Suprapubic skin (tissue), 4 donors: ENCODE data around the gene PPP2R1B. TPM values are rescaled to one million over a fixed set of nuclear protein-coding genes. Genes with fewer than 3 reads are reported as not detected.

Experiments
- DNase-seq, 2 donors: peaks; one replicate each; pipeline ENCODE4 v3.0.0-alpha.2; 2019; ENCODE audit warnings: low spot score in 2 of 2
- H3K27ac ChIP-seq: fragments of 200-600 bp; sonication (generic); one replicate; pipeline ENCODE4 v1.5.1; 2019
- H3K27me3 ChIP-seq: fragments of 200-600 bp; sonication (generic); one replicate; pipeline ENCODE4 v1.5.1; 2019
- H3K36me3 ChIP-seq: fragments of 200-600 bp; sonication (generic); one replicate; pipeline ENCODE4 v1.5.1; 2019
- H3K4me1 ChIP-seq: fragments of 200-600 bp; sonication (generic); one replicate; pipeline ENCODE4 v1.5.1; 2019
- H3K4me3 ChIP-seq: fragments of 200-600 bp; sonication (generic); one replicate; pipeline ENCODE4 v1.5.1; 2019; ENCODE audit warnings: mild to moderate bottlenecking
- H3K9me3 ChIP-seq: fragments of 200-600 bp; sonication (generic); one replicate; pipeline ENCODE4 v1.5.1; 2019
- CTCF ChIP-seq, 2 donors: fragments of 200-600 bp in 1 of 2; fragments of 450-650 bp in 1 of 2; sonication (generic) in 1 of 2; IDR thresholded peaks; one replicate each; pipeline ENCODE4 v1.5.1; 2016 to 2019; ENCODE audit warnings: antibody characterized with exemption in 2 of 2, mild to moderate bottlenecking in 1 of 2, moderate library complexity in 1 of 2
- EP300 ChIP-seq: sonication (generic); formaldehyde crosslinking; IDR thresholded peaks from one replicate; pipeline ENCODE4 v1.6.1; 2017; ENCODE audit warnings: antibody characterized with exemption
- POLR2A ChIP-seq, 2 donors: fragments of 450-650 bp; IDR thresholded peaks; one replicate each; pipeline ENCODE4 v1.6.1; 2017; ENCODE audit warnings: antibody characterized with exemption in 2 of 2, mild to moderate bottlenecking in 2 of 2, moderate library complexity in 2 of 2
- POLR2AphosphoS5 ChIP-seq, 3 donors: sonication (generic); formaldehyde crosslinking; IDR thresholded peaks; one replicate each; pipeline ENCODE4 v1.6.1; 2017; ENCODE audit warnings: antibody characterized with exemption in 3 of 3
- WGBS: methylation state at CpG from one replicate; pipeline ENCODE4 v1.1.5; 2018; 5-methylcytosine and 5-hydroxymethylcytosine counted together
- total RNA-seq, 4 donors: library from RNA; depleted of rRNA; stranded (reverse); fragments of >200 nt; gene quantifications; one replicate each; pipeline ENCODE4 v1.1.0, GENCODE V29; 2016

Gene PPP2R1B
- total RNA-seq, 4 donors from 2014 or later: 27.9 to 39.8 (median 31.8) TPM

- Histone ChIP-seq H3K27me3 (no peaks in the 10 kb centered on the region), H3K4me3 (no peak overlapping the region), H3K36me3 (peaks cover 15% of the 10 kb centered on the region), H3K27ac (no peak overlapping the region), H3K9me3 (no peaks in the 10 kb centered on the region), H3K4me1 (peaks cover 11% of the 10 kb centered on the region)
- TF ChIP-seq CTCF (IDR thresholded peaks at IDR 0.05) (no peak), POLR2AphosphoS5 (IDR thresholded peaks at IDR 0.05) (no peak), EP300 (no peak), POLR2A (IDR thresholded peaks at IDR 0.05) (no peak)
- WGBS: 68% methylated on average over 3 of the region's 3 CpGs
- no peak for DNase-seq
Observed at GRCh38 chr11:111691741-111692140, 74.4 kb downstream of the PPP2R1B start.

GRCh38 chr11:111691176-111691575 is 75.0 kb downstream of the PPP2R1B start:
- Histone ChIP-seq H3K4me1 (peaks cover 9% of the 10 kb centered on the region), H3K27ac (no peak overlapping the region), H3K27me3 (no peaks in the 10 kb centered on the region), H3K36me3 (peaks cover 15% of the 10 kb centered on the region), H3K4me3 (no peak overlapping the region), H3K9me3 (no peaks in the 10 kb centered on the region)
- TF ChIP-seq POLR2A (IDR thresholded peaks at IDR 0.05): no peak
- WGBS: 87% methylated on average over 2 of the region's 2 CpGs
- DNase-seq: no peak

GRCh38 chr11:111688013-111688412 is 78.2 kb downstream of the PPP2R1B start:
- Histone ChIP-seq H3K4me1 (no peaks in the 10 kb centered on the region), H3K36me3 (peaks cover 15% of the 10 kb centered on the region), H3K9me3 (no peaks in the 10 kb centered on the region), H3K27me3 (no peaks in the 10 kb centered on the region), H3K4me3 (no peak overlapping the region), H3K27ac (no peak overlapping the region)
- TF ChIP-seq EP300 (no peak), POLR2AphosphoS5 (IDR thresholded peaks at IDR 0.05) (no peak), CTCF (IDR thresholded peaks at IDR 0.05) (no peak), POLR2A (IDR thresholded peaks at IDR 0.05) (no peak)
- DNase-seq: no peak
- 90% methylated on average over 7 of the region's 7 CpGs for WGBS

- no peak for TF ChIP-seq POLR2AphosphoS5 (IDR thresholded peaks at IDR 0.05)
- TF ChIP-seq EP300: no peak
- no peak for TF ChIP-seq POLR2A (IDR thresholded peaks at IDR 0.05)
- TF ChIP-seq CTCF (IDR thresholded peaks at IDR 0.05): no peak
- H3K9me3 ChIP-seq: no peaks in the 10 kb centered on the region
Observed at GRCh38 chr11:111684251-111684650, 81.9 kb downstream of the PPP2R1B start.

GRCh38 chr11:111683806-111684205 is 82.4 kb downstream of the PPP2R1B start:
- 91% methylated on average over 3 of the region's 3 CpGs for WGBS
- TF ChIP-seq CTCF (IDR thresholded peaks at IDR 0.05) (no peak), POLR2AphosphoS5 (IDR thresholded peaks at IDR 0.05) (no peak), POLR2A (IDR thresholded peaks at IDR 0.05) (no peak), EP300 (no peak)

More at GRCh38 chr11:111684251-111684650, 81.9 kb downstream of the PPP2R1B start:
- Histone ChIP-seq H3K27me3 (no peaks in the 10 kb centered on the region), H3K27ac (no peak overlapping the region), H3K36me3 (peaks cover 12% of the 10 kb centered on the region), H3K4me1 (no peaks in the 10 kb centered on the region), H3K4me3 (no peak overlapping the region)
- 95% methylated on average over 2 of the region's 2 CpGs for WGBS
- DNase-seq: no peak

More at GRCh38 chr11:111683806-111684205, 82.4 kb downstream of the PPP2R1B start:
- no peak overlapping the region for H3K4me3 ChIP-seq
- no peak for DNase-seq
- no peaks in the 10 kb centered on the region for H3K9me3 ChIP-seq
- H3K4me1 ChIP-seq: no peaks in the 10 kb centered on the region
- peaks cover 8% of the 10 kb centered on the region for H3K36me3 ChIP-seq
- no peak overlapping the region for H3K27ac ChIP-seq
- H3K27me3 ChIP-seq: no peaks in the 10 kb centered on the region
